Activated CD4-positive, alpha-beta T cell treated with anti-CD3 and anti-CD28 coated beads, Interleukin-2, amount 10 ng/mL, durations not matched to agents 24 days and 14 days (primary cell): ENCODE results near the gene ADRA2A. TPM values are rescaled to one million over a fixed set of nuclear protein-coding genes. Genes with fewer than 3 reads are reported as not detected.

Experiments
- DNase-seq: peaks from one replicate; pipeline ENCODE4 v3.0.0; 2022
- H3K27ac Mint-ChIP-seq: one replicate; pipeline ENCODE4 v1.8.0; 2022; ENCODE audit warnings: mild to moderate bottlenecking, mixed read lengths
- H3K27me3 Mint-ChIP-seq: one replicate; pipeline ENCODE4 v1.8.0; 2022; ENCODE audit warnings: mixed read lengths
- H3K36me3 Mint-ChIP-seq: one replicate; pipeline ENCODE4 v1.8.0; 2022; ENCODE audit warnings: low read depth, mild to moderate bottlenecking, mixed read lengths
- H3K4me1 Mint-ChIP-seq: one replicate; pipeline ENCODE4 v1.8.0; 2021; ENCODE audit warnings: mixed read lengths
- H3K4me3 Mint-ChIP-seq: one replicate; pipeline ENCODE4 v1.8.0; 2022; ENCODE audit warnings: mild to moderate bottlenecking, moderate library complexity, mixed read lengths
- H3K9me3 Mint-ChIP-seq: one replicate; pipeline ENCODE4 v1.8.0; 2021; ENCODE audit warnings: mixed read lengths
- intact Hi-C: fragments of 100-400 bp; cut with micrococcal nuclease; formaldehyde crosslinking; loops from one replicate; pipeline ENCODE4 v1.15.1; 2023
- total RNA-seq: library from RNA; stranded (reverse); gene quantifications from 2 replicates; pipeline ENCODE4 v1.2.3, GENCODE V29; 2022

Gene ADRA2A
- 0.05 TPM in 1 of 2 replicates, not detected in the other for total RNA-seq

GRCh38 chr10:111076682-111077478 lies at the start of gene ADRA2A:
TSS of gene ADRA2A (plus strand) at chr10:111077029. CDS start at chr10:111077997, 968 bp downstream.
- no peak within 1 kb of the TSS for H3K27ac Mint-ChIP-seq
- H3K4me3 Mint-ChIP-seq, result peak within 1 kb of the TSS; percentile 78
- intact Hi-C loops, result loop anchor here (5.0 to 10.0 kb wide), 3 partner anchors 288 to 432 kb away; partner anchors contain the start of gene RBM20
- H3K4me1 Mint-ChIP-seq, result peaks cover 7% of the 10 kb centered on the region
- H3K36me3 Mint-ChIP-seq, result peaks cover 2% of the 10 kb centered on the region
- DNase-seq, result peak; percentile 66
- no peaks in the 10 kb centered on the region for H3K9me3 Mint-ChIP-seq
- peaks cover 66% of the 10 kb centered on the region for H3K27me3 Mint-ChIP-seq

- Mint-ChIP-seq H3K9me3 (peaks cover 8% of the 10 kb centered on the region), H3K4me1 (peaks cover 9% of the 10 kb centered on the region), H3K27me3 (no peaks in the 10 kb centered on the region), H3K27ac (no peak overlapping the region), H3K36me3 (peaks cover 21% of the 10 kb centered on the region), H3K4me3 (no peak overlapping the region)
- intact Hi-C loops, result no loop called here
- no peak for DNase-seq
Observed at GRCh38 chr10:111030042-111030750, 46.6 kb upstream of the ADRA2A start.

GRCh38 chr10:111034598-111035310 lies 42.1 kb upstream of the ADRA2A start:
- Mint-ChIP-seq H3K27ac (no peak overlapping the region), H3K4me1 (peaks cover 8% of the 10 kb centered on the region), H3K27me3 (peaks cover 1% of the 10 kb centered on the region), H3K4me3 (no peak overlapping the region), H3K9me3 (peaks cover 18% of the 10 kb centered on the region), H3K36me3 (peaks cover 22% of the 10 kb centered on the region)
- intact Hi-C loops, result no loop called here
- DNase-seq, result no peak

- H3K27ac Mint-ChIP-seq, result no peak overlapping the region
- intact Hi-C loops, result no loop called here
Observed at GRCh38 chr10:111035542-111035941, 41.3 kb upstream of the ADRA2A start.

GRCh38 chr10:111037858-111038257 lies 39.0 kb upstream of the ADRA2A start:
- no peak overlapping the region for H3K4me3 Mint-ChIP-seq
- H3K9me3 Mint-ChIP-seq, result peaks cover 30% of the 10 kb centered on the region
- H3K36me3 Mint-ChIP-seq, result peaks cover 11% of the 10 kb centered on the region
- no peak overlapping the region for H3K27ac Mint-ChIP-seq
- no peak for DNase-seq
- intact Hi-C loops, result no loop called here
- H3K27me3 Mint-ChIP-seq, result peaks cover 5% of the 10 kb centered on the region
- no peaks in the 10 kb centered on the region for H3K4me1 Mint-ChIP-seq

More at GRCh38 chr10:111035542-111035941, 41.3 kb upstream of the ADRA2A start:
- peaks cover 2% of the 10 kb centered on the region for H3K4me1 Mint-ChIP-seq
- peaks cover 1% of the 10 kb centered on the region for H3K27me3 Mint-ChIP-seq
- peaks cover 21% of the 10 kb centered on the region for H3K9me3 Mint-ChIP-seq
- H3K4me3 Mint-ChIP-seq, result no peak overlapping the region
- no peak for DNase-seq
- peaks cover 21% of the 10 kb centered on the region for H3K36me3 Mint-ChIP-seq

- Mint-ChIP-seq H3K4me3 (no peak overlapping the region), H3K27ac (no peak overlapping the region), H3K9me3 (peaks cover 32% of the 10 kb centered on the region), H3K27me3 (peaks cover 5% of the 10 kb centered on the region), H3K4me1 (no peaks in the 10 kb centered on the region), H3K36me3 (peaks cover 5% of the 10 kb centered on the region)
- intact Hi-C loops, result no loop called here
- no peak for DNase-seq
Observed at GRCh38 chr10:111039522-111039921, 37.3 kb upstream of the ADRA2A start.

- Mint-ChIP-seq H3K36me3 (no peaks in the 10 kb centered on the region), H3K9me3 (peaks cover 31% of the 10 kb centered on the region), H3K27me3 (peaks cover 26% of the 10 kb centered on the region), H3K27ac (no peak overlapping the region), H3K4me3 (no peak overlapping the region), H3K4me1 (no peaks in the 10 kb centered on the region)
- intact Hi-C loops, result no loop called here
- DNase-seq, result no peak
Observed at GRCh38 chr10:111057006-111057405, 19.8 kb upstream of the ADRA2A start.

- no peak overlapping the region for H3K27ac Mint-ChIP-seq
- intact Hi-C loops, result no loop called here
- peaks cover 11% of the 10 kb centered on the region for H3K9me3 Mint-ChIP-seq
Observed at GRCh38 chr10:111063471-111063870, 13.4 kb upstream of the ADRA2A start.

GRCh38 chr10:111072232-111072631 lies 4.6 kb upstream of the ADRA2A start:
- intact Hi-C loops, result loop anchor here (10.0 kb wide), 2 partner anchors 293 to 427 kb away; partner anchors contain the start of gene RBM20
- no peaks in the 10 kb centered on the region for H3K9me3 Mint-ChIP-seq
- DNase-seq, result no peak
- H3K36me3 Mint-ChIP-seq, result no peaks in the 10 kb centered on the region
- H3K4me1 Mint-ChIP-seq, result peaks cover 5% of the 10 kb centered on the region
- no peak overlapping the region for H3K27ac Mint-ChIP-seq
- H3K4me3 Mint-ChIP-seq, result no peak overlapping the region
- H3K27me3 Mint-ChIP-seq, result peaks cover 65% of the 10 kb centered on the region

More at GRCh38 chr10:111063471-111063870, 13.4 kb upstream of the ADRA2A start:
- peaks cover 46% of the 10 kb centered on the region for H3K27me3 Mint-ChIP-seq
- no peak for DNase-seq
- H3K4me1 Mint-ChIP-seq, result no peaks in the 10 kb centered on the region
- no peaks in the 10 kb centered on the region for H3K36me3 Mint-ChIP-seq
- no peak overlapping the region for H3K4me3 Mint-ChIP-seq

- intact Hi-C loops, result loop anchor here (5.0 to 10.0 kb wide), 3 partner anchors 289 to 431 kb away; partner anchors contain the start of gene RBM20
- Mint-ChIP-seq H3K27ac (no peak overlapping the region), H3K27me3 (peaks cover 74% of the 10 kb centered on the region), H3K36me3 (peaks cover 2% of the 10 kb centered on the region), H3K4me3 (peak overlapping the region; percentile 78), H3K9me3 (no peaks in the 10 kb centered on the region), H3K4me1 (peaks cover 7% of the 10 kb centered on the region)
- no peak for DNase-seq
Observed at GRCh38 chr10:111075577-111076185, 1.1 kb upstream of the ADRA2A start.

- Mint-ChIP-seq H3K36me3 (peaks cover 2% of the 10 kb centered on the region), H3K4me1 (peaks cover 7% of the 10 kb centered on the region), H3K27me3 (peaks cover 71% of the 10 kb centered on the region), H3K4me3 (peak overlapping the region; percentile 78), H3K27ac (no peak overlapping the region), H3K9me3 (no peaks in the 10 kb centered on the region)
- DNase-seq, result peak; percentile 84
- intact Hi-C loops, result loop anchor here (5.0 to 10.0 kb wide), 3 partner anchors 289 to 431 kb away; partner anchors contain the start of gene RBM20
Observed at GRCh38 chr10:111076191-111076681, 593 bp upstream of the ADRA2A start.

- H3K9me3 Mint-ChIP-seq, result no peaks in the 10 kb centered on the region
- intact Hi-C loops, result loop anchor here (5.0 to 10.0 kb wide), 3 partner anchors 287 to 433 kb away; partner anchors contain the start of gene RBM20
- H3K27ac Mint-ChIP-seq, result no peak overlapping the region
- peaks cover 68% of the 10 kb centered on the region for H3K27me3 Mint-ChIP-seq
- no peak for DNase-seq
- H3K36me3 Mint-ChIP-seq, result peaks cover 2% of the 10 kb centered on the region
- peak overlapping the region; percentile 78 for H3K4me3 Mint-ChIP-seq
- H3K4me1 Mint-ChIP-seq, result peaks cover 7% of the 10 kb centered on the region
Observed at GRCh38 chr10:111077479-111077784, 603 bp downstream of the ADRA2A start.
